ENCODE data around the gene KCTD20.

GRCh38 chr6:36499918-36500317, 57.1 kb downstream of the KCTD20 start:
- TF ChIP-seq CTCF (IDR thresholded peaks at IDR 0.05) (no peak), POLR2A (IDR thresholded peaks at IDR 0.05; ENCODE audit: low read depth) (no peak)
